ENCODE results near the gene PCBP3. TPM values are rescaled to one million over a fixed set of nuclear protein-coding genes. Genes with fewer than 3 reads are reported as not detected.

PCBP3 gene
- total RNA-seq, 1 experiment from 2014 or later: 10.9 TPM

GRCh38 chr21:45630876-45631275, 12.6 kb upstream of the PCBP3 start:
- no peaks in the 10 kb centered on the region for H3K27me3 ChIP-seq (ENCODE audit: insufficient read depth, low read length)
- Mint-ChIP-seq H3K36me3 (ENCODE audit: insufficient read depth in 1 of 3, low read depth in 3 of 3) (no peaks in the 10 kb centered on the region), H3K27me3 (ENCODE audit: low read depth) (peaks cover 15% of the 10 kb centered on the region), H3K9me3 (no peaks in the 10 kb centered on the region), H3K4me1 (no peaks in the 10 kb centered on the region), H3K4me3 (no peak overlapping the region), H3K27ac (no peak overlapping the region)
- H2BK5ac ChIP-seq (ENCODE audit: insufficient read length, low read length): no peak overlapping the region
- H3K4ac ChIP-seq (ENCODE audit: low read depth, low read length): no peak overlapping the region
- no peaks in the 10 kb centered on the region for H3K4me1 ChIP-seq (ENCODE audit: insufficient read depth, low read length)
- no peaks in the 10 kb centered on the region for H4K20me1 ChIP-seq (ENCODE audit: control insufficient read depth, insufficient read depth, insufficient read length)
- H3K14ac ChIP-seq (ENCODE audit: insufficient read depth, low read length): no peak overlapping the region; the same call in 1 of the 2 replicates
- H3T11ph ChIP-seq (ENCODE audit: low read length): no peak overlapping the region
- H4K91ac ChIP-seq (ENCODE audit: insufficient read length, low read depth, low read length): no peak overlapping the region
- no peak overlapping the region for H4K5ac ChIP-seq (ENCODE audit: insufficient read length, low read depth, low read length)
- H3K79me2 ChIP-seq (ENCODE audit: insufficient read depth, low read length): no peaks in the 10 kb centered on the region
- H3K27ac ChIP-seq (ENCODE audit: insufficient read length, low read depth, low read length): no peak overlapping the region
- H2BK15ac ChIP-seq (ENCODE audit: low read depth, low read length): no peak overlapping the region
- no CpG with 5 or more reads among the region's 22 CpGs for WGBS (ENCODE audit: extremely low coverage, insufficient read length, low lambda C conversion rate)
- H3K18ac ChIP-seq (ENCODE audit: insufficient read length, low read depth, low read length): no peak overlapping the region
- no peak overlapping the region for H3K23ac ChIP-seq (ENCODE audit: insufficient read length, low read depth, low read length)
- H2BK120ac ChIP-seq (ENCODE audit: low read depth, low read length, poor library complexity, severe bottlenecking): no peak overlapping the region
- H2AFZ ChIP-seq (ENCODE audit: low read length): no peak overlapping the region
- no peak overlapping the region for H3K4me2 ChIP-seq (ENCODE audit: insufficient read depth, insufficient read length, low read length)
- no peak for DNase-seq
- H2AK5ac ChIP-seq (ENCODE audit: insufficient read length, low read length): no peak overlapping the region
- no peaks in the 10 kb centered on the region for H3K23me2 ChIP-seq (ENCODE audit: insufficient read length, low read depth, low read length, poor library complexity, severe bottlenecking)
- no peak overlapping the region for H2BK20ac ChIP-seq (ENCODE audit: low read depth, low read length, poor library complexity, severe bottlenecking)
- no peak for TF ChIP-seq CTCF (conservative IDR thresholded peaks at IDR 0.05)
- no peaks in the 10 kb centered on the region for H3K9me3 ChIP-seq (ENCODE audit: control insufficient read depth, low read depth, low read length)
- H3K79me1 ChIP-seq (ENCODE audit: insufficient read depth, low read depth, low read length, poor library complexity, severe bottlenecking): no peaks in the 10 kb centered on the region
- H2BK12ac ChIP-seq (ENCODE audit: insufficient read length, low read depth, low read length): no peak overlapping the region
- H3K56ac ChIP-seq (ENCODE audit: insufficient read length, low read depth, low read length): no peak overlapping the region
- no peak overlapping the region for H4K8ac ChIP-seq (replicated peaks; ENCODE audit: insufficient read length, low read depth, low read length)
- no peak overlapping the region for H3K9ac ChIP-seq (ENCODE audit: extremely low read depth, insufficient read length, low read length)
